ENCODE measurements around the gene CIAPIN1.
A peak's percentile ranks its signal among the peaks of the same experiment; 100 is the strongest.

Gene CIAPIN1

DNA sequence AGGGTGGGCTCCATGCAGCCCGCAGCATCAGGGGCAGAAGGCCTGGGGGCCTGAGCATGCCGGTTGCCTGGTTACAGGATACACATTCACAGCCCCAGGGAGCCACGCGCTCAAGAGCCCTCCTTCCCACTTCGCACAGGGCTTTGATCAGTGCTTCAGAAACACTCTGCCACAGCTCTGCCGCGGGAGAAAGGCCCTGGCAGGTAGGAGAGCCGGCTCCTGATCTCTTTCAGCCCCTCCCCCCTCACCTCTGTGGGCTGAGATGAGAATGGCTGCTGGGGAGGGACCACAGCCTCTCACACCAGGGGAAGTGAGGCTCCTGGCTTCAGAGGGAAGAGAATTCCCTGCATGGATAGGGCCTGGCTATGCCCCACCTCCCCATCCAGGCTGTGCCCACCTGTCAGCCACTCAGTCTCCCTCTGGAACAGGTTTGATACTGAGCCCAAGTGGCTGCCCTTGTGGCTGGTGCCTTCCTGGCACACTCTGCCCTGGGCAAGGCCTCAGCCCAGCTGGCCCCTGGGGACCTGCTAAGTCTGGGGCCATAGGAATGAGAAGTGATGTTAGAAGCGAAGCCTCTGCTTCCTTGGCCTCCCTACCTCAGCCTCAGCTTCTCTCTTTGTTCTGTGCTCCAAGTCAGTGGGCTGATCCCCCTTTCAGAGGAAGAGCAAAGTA lies 30.5 kb upstream of the CIAPIN1 start:
- Histone ChIP-seq H2AFZ (ENCODE audit: insufficient read depth, low read length, poor library complexity) (no peak overlapping the region), H3K4ac (ENCODE audit: low read depth, low read length) (peak overlapping the region; percentile 43), H3K36me3 (ENCODE audit: control insufficient read depth in 1 of 2, insufficient read depth in 2 of 2, low read length in 2 of 2) (peaks cover 81 to 91% of the 10 kb centered on the region in 2 experiments), H2BK12ac (ENCODE audit: low read length) (no peak overlapping the region), H2AK5ac (ENCODE audit: low read length) (no peak overlapping the region), H2BK120ac (ENCODE audit: insufficient read depth, low read length, poor library complexity) (no peak overlapping the region), H4K12ac (ENCODE audit: low read depth, low read length) (no peak overlapping the region), H3K18ac (ENCODE audit: low read length) (peak overlapping the region; percentile 19), H3K79me1 (ENCODE audit: low read length) (peaks cover 42% of the 10 kb centered on the region), H3K4me3 (ENCODE audit: low read depth, low read length) (peak overlapping the region; percentile 25), H3K79me2 (ENCODE audit: control insufficient read depth, insufficient read depth, low read length, poor library complexity) (peaks cover 41% of the 10 kb centered on the region), H4K91ac (ENCODE audit: low read depth, low read length) (peak overlapping the region; percentile 25), H4K8ac (ENCODE audit: low read depth, low read length) (no peak overlapping the region), H3K27ac (ENCODE audit: low read depth, low read length) (peak overlapping the region; percentile 70), H2BK5ac (ENCODE audit: low read depth, low read length, poor library complexity) (peak overlapping the region; percentile 5), H3K9me3 (ENCODE audit: insufficient read depth, low read depth, low read length) (peaks cover 3% of the 10 kb centered on the region), H3K9ac (ENCODE audit: low read length) (no peak overlapping the region), H3K4me2 (ENCODE audit: low read length) (peak overlapping the region; percentile 20), H3K14ac (ENCODE audit: low read length) (no peak overlapping the region), H3K4me1 (ENCODE audit: control insufficient read depth in 1 of 2, insufficient read depth in 2 of 2, low read length in 2 of 2) (peaks cover 61 to 66% of the 10 kb centered on the region in 2 experiments), H3K27me3 (ENCODE audit: insufficient read depth, low read length) (no peaks in the 10 kb centered on the region), H3K23ac (ENCODE audit: low read length) (no peak overlapping the region)
- DNase-seq: no peak
- WGBS (ENCODE audit: extremely low coverage, insufficient coverage, insufficient read length): no CpG with 5 or more reads among the region's 9 CpGs

DNA sequence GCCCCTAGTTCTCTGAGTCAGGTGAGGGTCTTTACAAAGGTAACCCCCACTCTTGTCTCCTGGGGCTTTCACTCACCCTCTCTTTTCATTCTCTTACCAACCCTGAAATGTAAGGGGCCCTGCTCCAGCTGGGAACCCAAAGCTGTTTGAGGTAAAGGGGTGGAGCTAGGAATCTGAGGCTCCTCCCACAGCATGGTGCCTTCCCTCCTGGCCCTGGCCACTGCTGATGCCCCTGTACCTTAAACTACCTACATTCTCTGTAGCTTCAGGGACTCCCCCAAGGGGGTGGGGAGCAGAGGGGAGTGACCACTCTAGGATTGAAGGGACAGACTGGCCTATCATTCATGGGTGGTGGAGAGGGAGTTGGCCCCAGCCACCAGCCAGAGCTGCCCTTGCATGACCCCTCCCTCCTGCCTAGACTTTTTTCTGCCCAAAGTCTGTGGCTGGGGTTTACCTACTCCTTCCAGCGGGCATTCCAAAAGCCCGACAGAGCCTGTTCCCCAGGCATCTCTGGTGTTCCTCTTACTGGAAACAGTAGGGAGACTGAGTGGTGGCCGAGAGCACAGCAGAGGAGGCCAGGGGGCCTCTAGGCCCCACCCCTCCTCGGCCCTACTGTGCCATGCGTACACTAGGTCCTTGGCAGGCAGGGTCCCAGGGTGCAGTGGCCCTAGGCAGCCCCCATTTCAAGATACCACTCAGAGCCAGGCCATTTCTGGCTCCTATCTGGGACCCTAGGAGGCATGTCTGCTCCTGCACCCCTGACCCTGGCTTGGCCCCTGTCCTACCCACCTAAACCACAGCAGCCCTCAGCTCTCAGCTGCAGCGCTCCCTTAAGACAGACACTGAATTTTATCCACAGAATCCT lies 29.6 kb upstream of the CIAPIN1 start:
- Histone ChIP-seq H3K4me3 (ENCODE audit: low read depth, low read length) (no peak overlapping the region), H3K36me3 (ENCODE audit: control insufficient read depth in 1 of 2, insufficient read depth in 2 of 2, low read length in 2 of 2) (peaks cover 87 to 96% of the 10 kb centered on the region in 2 experiments), H4K91ac (ENCODE audit: low read depth, low read length) (no peak overlapping the region), H2BK120ac (ENCODE audit: insufficient read depth, low read length, poor library complexity) (no peak overlapping the region), H3K27me3 (ENCODE audit: insufficient read depth, low read length) (no peaks in the 10 kb centered on the region), H4K12ac (ENCODE audit: low read depth, low read length) (no peak overlapping the region), H3K23ac (ENCODE audit: low read length) (no peak overlapping the region), H2BK12ac (ENCODE audit: low read length) (no peak overlapping the region), H3K4me1 (ENCODE audit: control insufficient read depth in 1 of 2, insufficient read depth in 2 of 2, low read length in 2 of 2) (peaks cover 61 to 65% of the 10 kb centered on the region in 2 experiments), H3K27ac (ENCODE audit: low read depth, low read length) (peak overlapping the region; percentile 70), H4K8ac (ENCODE audit: low read depth, low read length) (no peak overlapping the region), H2AK5ac (ENCODE audit: low read length) (no peak overlapping the region), H3K4ac (ENCODE audit: low read depth, low read length) (peak overlapping the region; percentile 42), H3K14ac (ENCODE audit: low read length) (peak overlapping the region; percentile 20), H3K18ac (ENCODE audit: low read length) (peak overlapping the region; percentile 44), H2BK5ac (ENCODE audit: low read depth, low read length, poor library complexity) (no peak overlapping the region), H3K4me2 (ENCODE audit: low read length) (peak overlapping the region; percentile 14), H3K79me2 (ENCODE audit: control insufficient read depth, insufficient read depth, low read length, poor library complexity) (peaks cover 39% of the 10 kb centered on the region), H3K9ac (ENCODE audit: low read length) (peak overlapping the region; percentile 14), H3K9me3 (ENCODE audit: insufficient read depth, low read depth, low read length) (peaks cover 3% of the 10 kb centered on the region), H3K79me1 (ENCODE audit: low read length) (peaks cover 46% of the 10 kb centered on the region), H2AFZ (ENCODE audit: insufficient read depth, low read length, poor library complexity) (no peak overlapping the region)
- WGBS (ENCODE audit: extremely low coverage, insufficient coverage, insufficient read length): no CpG with 5 or more reads among the region's 6 CpGs
- DNase-seq: no peak

DNA sequence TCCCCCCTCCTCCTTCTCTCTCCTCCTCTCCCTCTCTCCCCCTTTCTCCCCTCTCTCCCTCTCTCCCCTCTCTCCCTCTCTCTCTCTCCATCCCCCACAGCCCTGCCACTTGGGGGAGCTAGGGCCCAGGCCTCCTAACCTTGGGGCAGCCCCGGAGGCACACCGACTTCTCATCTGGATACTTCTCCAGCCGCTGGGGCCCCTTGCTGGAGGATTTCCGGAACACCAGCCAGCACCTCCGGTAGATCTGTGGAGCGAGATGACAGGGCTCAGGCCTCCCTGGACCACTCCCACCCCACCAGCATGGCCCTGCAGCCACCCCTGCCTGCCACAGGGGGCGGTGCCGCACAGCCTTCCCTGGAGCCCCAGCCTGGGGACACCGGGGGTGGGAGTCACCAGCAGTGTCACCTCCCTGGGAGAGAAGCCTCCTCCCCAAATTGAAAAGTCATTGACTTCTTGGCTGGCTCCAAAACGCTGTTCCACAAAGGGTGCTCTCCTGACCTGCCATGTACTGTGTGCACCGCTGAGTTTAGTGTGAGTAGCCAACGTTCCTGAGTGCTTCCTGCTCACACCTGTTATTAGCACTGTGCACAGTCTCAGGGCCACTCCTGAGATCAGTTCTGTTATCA lies 28.6 kb upstream of the CIAPIN1 start:
- no CpG with 5 or more reads among the region's 12 CpGs for WGBS (ENCODE audit: extremely low coverage, insufficient coverage, insufficient read length)
- Histone ChIP-seq H3K27ac (ENCODE audit: low read depth, low read length) (peak overlapping the region; percentile 70), H2BK5ac (ENCODE audit: low read depth, low read length, poor library complexity) (no peak overlapping the region), H2AK5ac (ENCODE audit: low read length) (no peak overlapping the region), H3K79me1 (ENCODE audit: low read length) (peaks cover 39% of the 10 kb centered on the region), H3K4ac (ENCODE audit: low read depth, low read length) (no peak overlapping the region), H4K8ac (ENCODE audit: low read depth, low read length) (peak overlapping the region; percentile 32), H3K18ac (ENCODE audit: low read length) (peak overlapping the region; percentile 18), H4K91ac (ENCODE audit: low read depth, low read length) (no peak overlapping the region), H3K23ac (ENCODE audit: low read length) (no peak overlapping the region), H3K14ac (ENCODE audit: low read length) (peak overlapping the region; percentile 7), H3K9ac (ENCODE audit: low read length) (peak overlapping the region; percentile 14), H3K4me1 (ENCODE audit: control insufficient read depth in 1 of 2, insufficient read depth in 2 of 2, low read length in 2 of 2) (peaks cover 54 to 58% of the 10 kb centered on the region in 2 experiments), H3K27me3 (ENCODE audit: insufficient read depth, low read length) (no peaks in the 10 kb centered on the region), H2AFZ (ENCODE audit: insufficient read depth, low read length, poor library complexity) (no peak overlapping the region), H4K12ac (ENCODE audit: low read depth, low read length) (no peak overlapping the region), H3K4me3 (ENCODE audit: low read depth, low read length) (no peak overlapping the region), H3K36me3 (ENCODE audit: control insufficient read depth in 1 of 2, insufficient read depth in 2 of 2, low read length in 2 of 2) (peaks cover 85 to 95% of the 10 kb centered on the region in 2 experiments), H3K79me2 (ENCODE audit: control insufficient read depth, insufficient read depth, low read length, poor library complexity) (peaks cover 31% of the 10 kb centered on the region), H2BK12ac (ENCODE audit: low read length) (no peak overlapping the region), H3K9me3 (ENCODE audit: insufficient read depth, low read depth, low read length) (peaks cover 3% of the 10 kb centered on the region), H3K4me2 (ENCODE audit: low read length) (peak overlapping the region; percentile 11), H2BK120ac (ENCODE audit: insufficient read depth, low read length, poor library complexity) (no peak overlapping the region)
- DNase-seq: peak; percentile 42 to 57
